ENCODE results near the gene LAGE3.

Gene LAGE3

DNA sequence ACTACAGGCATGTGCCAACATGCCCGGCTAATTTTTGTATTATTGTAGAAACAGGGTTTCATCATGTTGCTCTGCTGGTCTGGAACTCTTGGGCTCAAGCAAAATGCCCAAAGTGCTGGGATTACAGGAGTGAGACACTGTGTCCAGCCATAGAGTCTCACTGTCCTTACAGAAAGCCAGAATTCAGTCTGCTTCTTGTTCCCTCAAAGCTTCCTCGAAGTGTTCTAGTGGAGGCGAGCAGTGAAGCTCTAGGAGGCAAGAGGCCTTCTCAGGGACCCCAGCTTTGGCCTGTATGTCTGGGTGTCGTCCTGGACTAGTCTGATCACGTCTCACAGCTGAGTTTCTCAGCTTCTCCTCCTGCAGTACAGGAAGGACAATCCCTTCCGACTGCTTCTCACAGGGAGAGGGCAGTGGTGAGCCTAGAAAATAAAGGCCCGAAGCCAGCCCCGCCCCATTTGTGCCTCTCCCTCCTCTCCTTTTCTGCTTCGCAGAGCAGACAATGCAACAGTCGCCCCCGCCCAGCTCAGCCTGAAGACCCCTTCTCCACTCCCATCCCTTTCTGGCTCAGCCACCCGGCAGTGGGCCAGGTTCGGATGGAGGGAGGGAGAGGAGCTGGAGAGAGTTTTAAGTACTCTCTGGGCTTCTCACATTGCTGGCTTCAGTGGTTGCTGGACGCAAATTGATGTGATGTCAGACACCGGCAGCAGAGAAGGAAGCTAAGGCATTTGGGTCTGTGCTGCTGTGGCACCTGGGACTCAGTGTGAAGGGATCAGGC, 48.0 kb upstream of the LAGE3 start (continued):
- TF ChIP-seq, protein P1, sequence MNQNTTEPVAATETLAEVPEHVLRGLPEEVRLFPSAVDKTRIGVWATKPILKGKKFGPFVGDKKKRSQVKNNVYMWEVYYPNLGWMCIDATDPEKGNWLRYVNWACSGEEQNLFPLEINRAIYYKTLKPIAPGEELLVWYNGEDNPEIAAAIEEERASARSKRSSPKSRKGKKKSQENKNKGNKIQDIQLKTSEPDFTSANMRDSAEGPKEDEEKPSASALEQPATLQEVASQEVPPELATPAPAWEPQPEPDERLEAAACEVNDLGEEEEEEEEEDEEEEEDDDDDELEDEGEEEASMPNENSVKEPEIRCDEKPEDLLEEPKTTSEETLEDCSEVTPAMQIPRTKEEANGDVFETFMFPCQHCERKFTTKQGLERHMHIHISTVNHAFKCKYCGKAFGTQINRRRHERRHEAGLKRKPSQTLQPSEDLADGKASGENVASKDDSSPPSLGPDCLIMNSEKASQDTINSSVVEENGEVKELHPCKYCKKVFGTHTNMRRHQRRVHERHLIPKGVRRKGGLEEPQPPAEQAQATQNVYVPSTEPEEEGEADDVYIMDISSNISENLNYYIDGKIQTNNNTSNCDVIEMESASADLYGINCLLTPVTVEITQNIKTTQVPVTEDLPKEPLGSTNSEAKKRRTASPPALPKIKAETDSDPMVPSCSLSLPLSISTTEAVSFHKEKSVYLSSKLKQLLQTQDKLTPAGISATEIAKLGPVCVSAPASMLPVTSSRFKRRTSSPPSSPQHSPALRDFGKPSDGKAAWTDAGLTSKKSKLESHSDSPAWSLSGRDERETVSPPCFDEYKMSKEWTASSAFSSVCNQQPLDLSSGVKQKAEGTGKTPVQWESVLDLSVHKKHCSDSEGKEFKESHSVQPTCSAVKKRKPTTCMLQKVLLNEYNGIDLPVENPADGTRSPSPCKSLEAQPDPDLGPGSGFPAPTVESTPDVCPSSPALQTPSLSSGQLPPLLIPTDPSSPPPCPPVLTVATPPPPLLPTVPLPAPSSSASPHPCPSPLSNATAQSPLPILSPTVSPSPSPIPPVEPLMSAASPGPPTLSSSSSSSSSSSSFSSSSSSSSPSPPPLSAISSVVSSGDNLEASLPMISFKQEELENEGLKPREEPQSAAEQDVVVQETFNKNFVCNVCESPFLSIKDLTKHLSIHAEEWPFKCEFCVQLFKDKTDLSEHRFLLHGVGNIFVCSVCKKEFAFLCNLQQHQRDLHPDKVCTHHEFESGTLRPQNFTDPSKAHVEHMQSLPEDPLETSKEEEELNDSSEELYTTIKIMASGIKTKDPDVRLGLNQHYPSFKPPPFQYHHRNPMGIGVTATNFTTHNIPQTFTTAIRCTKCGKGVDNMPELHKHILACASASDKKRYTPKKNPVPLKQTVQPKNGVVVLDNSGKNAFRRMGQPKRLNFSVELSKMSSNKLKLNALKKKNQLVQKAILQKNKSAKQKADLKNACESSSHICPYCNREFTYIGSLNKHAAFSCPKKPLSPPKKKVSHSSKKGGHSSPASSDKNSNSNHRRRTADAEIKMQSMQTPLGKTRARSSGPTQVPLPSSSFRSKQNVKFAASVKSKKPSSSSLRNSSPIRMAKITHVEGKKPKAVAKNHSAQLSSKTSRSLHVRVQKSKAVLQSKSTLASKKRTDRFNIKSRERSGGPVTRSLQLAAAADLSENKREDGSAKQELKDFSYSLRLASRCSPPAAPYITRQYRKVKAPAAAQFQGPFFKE (tag by site-specific recombination; IDR thresholded peaks at IDR 0.05; ENCODE audit: borderline replicate concordance), result no peak
- TF ChIP-seq ZNF629 (tag by site-specific recombination; IDR thresholded peaks at IDR 0.05) (0 out of 2 replicates have a peak, but pooled peaks have one; percentile 26), ZNF677 (tag by site-specific recombination; IDR thresholded peaks at IDR 0.05) (no peak), KLF10 (tag by site-specific recombination; IDR thresholded peaks at IDR 0.05) (no peak), ZNF416 (tag by site-specific recombination; IDR thresholded peaks at IDR 0.05) (no peak), ZNF791 (tag by site-specific recombination; IDR thresholded peaks at IDR 0.05) (no peak), ZNF169 (tag by site-specific recombination; IDR thresholded peaks at IDR 0.05) (no peak), ZNF114 (tag by site-specific recombination; IDR thresholded peaks at IDR 0.05) (no peak), ZNF24 (tag by site-specific recombination; IDR thresholded peaks at IDR 0.05) (no peak), SETDB1 (IDR thresholded peaks at IDR 0.05; ENCODE audit: insufficient read length, low read length) (no peak), KLF8 (tag by site-specific recombination; IDR thresholded peaks at IDR 0.05) (peak; percentile 22; the same call in 1 of the 2 replicates), ZNF335 (tag by site-specific recombination; conservative IDR thresholded peaks at IDR 0.05) (peak; percentile 86), TCF7L2 (IDR thresholded peaks at IDR 0.05; ENCODE audit: borderline replicate concordance, low read depth, low read length) (no peak), ZNF585B (tag by site-specific recombination; IDR thresholded peaks at IDR 0.05) (no peak), ZNF600 (tag by site-specific recombination; IDR thresholded peaks at IDR 0.05) (0 out of 2 replicates have a peak, but pooled peaks have one; percentile 34), YY1 (tag by site-specific recombination; IDR thresholded peaks at IDR 0.05) (no peak), ZNF121 (tag by site-specific recombination; IDR thresholded peaks at IDR 0.05) (peak; percentile 2; the same call in 1 of the 2 replicates), KLF16 (tag by site-specific recombination; IDR thresholded peaks at IDR 0.05) (no peak)
- TF ChIP-seq, protein P2, sequence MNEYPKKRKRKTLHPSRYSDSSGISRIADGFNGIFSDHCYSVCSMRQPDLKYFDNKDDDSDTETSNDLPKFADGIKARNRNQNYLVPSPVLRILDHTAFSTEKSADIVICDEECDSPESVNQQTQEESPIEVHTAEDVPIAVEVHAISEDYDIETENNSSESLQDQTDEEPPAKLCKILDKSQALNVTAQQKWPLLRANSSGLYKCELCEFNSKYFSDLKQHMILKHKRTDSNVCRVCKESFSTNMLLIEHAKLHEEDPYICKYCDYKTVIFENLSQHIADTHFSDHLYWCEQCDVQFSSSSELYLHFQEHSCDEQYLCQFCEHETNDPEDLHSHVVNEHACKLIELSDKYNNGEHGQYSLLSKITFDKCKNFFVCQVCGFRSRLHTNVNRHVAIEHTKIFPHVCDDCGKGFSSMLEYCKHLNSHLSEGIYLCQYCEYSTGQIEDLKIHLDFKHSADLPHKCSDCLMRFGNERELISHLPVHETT (tag by site-specific recombination; IDR thresholded peaks at IDR 0.05), result no peak
- TF ChIP-seq, protein P3, sequence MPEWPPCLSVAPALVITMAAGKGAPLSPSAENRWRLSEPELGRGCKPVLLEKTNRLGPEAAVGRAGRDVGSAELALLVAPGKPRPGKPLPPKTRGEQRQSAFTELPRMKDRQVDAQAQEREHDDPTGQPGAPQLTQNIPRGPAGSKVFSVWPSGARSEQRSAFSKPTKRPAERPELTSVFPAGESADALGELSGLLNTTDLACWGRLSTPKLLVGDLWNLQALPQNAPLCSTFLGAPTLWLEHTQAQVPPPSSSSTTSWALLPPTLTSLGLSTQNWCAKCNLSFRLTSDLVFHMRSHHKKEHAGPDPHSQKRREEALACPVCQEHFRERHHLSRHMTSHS (tag by site-specific recombination; IDR thresholded peaks at IDR 0.05), result no peak
- TF ChIP-seq, protein P4, sequence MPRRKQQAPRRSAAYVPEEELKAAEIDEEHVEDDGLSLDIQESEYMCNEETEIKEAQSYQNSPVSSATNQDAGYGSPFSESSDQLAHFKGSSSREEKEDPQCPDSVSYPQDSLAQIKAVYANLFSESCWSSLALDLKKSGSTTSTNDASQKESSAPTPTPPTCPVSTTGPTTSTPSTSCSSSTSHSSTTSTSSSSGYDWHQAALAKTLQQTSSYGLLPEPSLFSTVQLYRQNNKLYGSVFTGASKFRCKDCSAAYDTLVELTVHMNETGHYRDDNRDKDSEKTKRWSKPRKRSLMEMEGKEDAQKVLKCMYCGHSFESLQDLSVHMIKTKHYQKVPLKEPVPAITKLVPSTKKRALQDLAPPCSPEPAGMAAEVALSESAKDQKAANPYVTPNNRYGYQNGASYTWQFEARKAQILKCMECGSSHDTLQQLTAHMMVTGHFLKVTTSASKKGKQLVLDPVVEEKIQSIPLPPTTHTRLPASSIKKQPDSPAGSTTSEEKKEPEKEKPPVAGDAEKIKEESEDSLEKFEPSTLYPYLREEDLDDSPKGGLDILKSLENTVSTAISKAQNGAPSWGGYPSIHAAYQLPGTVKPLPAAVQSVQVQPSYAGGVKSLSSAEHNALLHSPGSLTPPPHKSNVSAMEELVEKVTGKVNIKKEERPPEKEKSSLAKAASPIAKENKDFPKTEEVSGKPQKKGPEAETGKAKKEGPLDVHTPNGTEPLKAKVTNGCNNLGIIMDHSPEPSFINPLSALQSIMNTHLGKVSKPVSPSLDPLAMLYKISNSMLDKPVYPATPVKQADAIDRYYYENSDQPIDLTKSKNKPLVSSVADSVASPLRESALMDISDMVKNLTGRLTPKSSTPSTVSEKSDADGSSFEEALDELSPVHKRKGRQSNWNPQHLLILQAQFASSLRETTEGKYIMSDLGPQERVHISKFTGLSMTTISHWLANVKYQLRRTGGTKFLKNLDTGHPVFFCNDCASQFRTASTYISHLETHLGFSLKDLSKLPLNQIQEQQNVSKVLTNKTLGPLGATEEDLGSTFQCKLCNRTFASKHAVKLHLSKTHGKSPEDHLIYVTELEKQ (tag by site-specific recombination; IDR thresholded peaks at IDR 0.05; ENCODE audit: borderline replicate concordance), result no peak
- TF ChIP-seq, protein P5, sequence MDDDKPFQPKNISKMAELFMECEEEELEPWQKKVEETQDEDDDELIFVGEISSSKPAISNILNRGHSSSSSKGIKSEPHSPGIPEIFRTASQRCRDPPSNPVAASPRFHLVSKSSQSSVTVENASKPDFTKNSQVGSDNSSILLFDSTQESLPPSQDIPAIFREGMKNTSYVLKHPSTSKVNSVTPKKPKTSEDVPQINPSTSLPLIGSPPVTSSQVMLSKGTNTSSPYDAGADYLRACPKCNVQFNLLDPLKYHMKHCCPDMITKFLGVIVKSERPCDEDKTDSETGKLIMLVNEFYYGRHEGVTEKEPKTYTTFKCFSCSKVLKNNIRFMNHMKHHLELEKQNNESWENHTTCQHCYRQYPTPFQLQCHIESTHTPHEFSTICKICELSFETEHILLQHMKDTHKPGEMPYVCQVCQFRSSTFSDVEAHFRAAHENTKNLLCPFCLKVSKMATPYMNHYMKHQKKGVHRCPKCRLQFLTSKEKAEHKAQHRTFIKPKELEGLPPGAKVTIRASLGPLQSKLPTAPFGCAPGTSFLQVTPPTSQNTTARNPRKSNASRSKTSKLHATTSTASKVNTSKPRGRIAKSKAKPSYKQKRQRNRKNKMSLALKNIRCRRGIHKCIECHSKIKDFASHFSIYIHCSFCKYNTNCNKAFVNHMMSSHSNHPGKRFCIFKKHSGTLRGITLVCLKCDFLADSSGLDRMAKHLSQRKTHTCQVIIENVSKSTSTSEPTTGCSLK (tag by site-specific recombination; IDR thresholded peaks at IDR 0.05), result no peak
- TF ChIP-seq, protein P6, sequence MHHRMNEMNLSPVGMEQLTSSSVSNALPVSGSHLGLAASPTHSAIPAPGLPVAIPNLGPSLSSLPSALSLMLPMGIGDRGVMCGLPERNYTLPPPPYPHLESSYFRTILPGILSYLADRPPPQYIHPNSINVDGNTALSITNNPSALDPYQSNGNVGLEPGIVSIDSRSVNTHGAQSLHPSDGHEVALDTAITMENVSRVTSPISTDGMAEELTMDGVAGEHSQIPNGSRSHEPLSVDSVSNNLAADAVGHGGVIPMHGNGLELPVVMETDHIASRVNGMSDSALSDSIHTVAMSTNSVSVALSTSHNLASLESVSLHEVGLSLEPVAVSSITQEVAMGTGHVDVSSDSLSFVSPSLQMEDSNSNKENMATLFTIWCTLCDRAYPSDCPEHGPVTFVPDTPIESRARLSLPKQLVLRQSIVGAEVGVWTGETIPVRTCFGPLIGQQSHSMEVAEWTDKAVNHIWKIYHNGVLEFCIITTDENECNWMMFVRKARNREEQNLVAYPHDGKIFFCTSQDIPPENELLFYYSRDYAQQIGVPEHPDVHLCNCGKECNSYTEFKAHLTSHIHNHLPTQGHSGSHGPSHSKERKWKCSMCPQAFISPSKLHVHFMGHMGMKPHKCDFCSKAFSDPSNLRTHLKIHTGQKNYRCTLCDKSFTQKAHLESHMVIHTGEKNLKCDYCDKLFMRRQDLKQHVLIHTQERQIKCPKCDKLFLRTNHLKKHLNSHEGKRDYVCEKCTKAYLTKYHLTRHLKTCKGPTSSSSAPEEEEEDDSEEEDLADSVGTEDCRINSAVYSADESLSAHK (tag by site-specific recombination; IDR thresholded peaks at IDR 0.05), result peak; percentile 62; the same call in 1 of the 2 replicates

All from HEK293 (cell line).